Smooth muscle cell (in vitro differentiated cells): Measurements from ENCODE around the gene INO80E. TPM values are rescaled to one million over a fixed set of nuclear protein-coding genes. Genes with fewer than 3 reads are reported as not detected.

Source experiments
- DNase-seq: peaks from one replicate; lab custom pipeline; 2025; ENCODE audit not compliant: unreplicated experiment; lab: John Stamatoyannopoulos, UW
- H2AFZ ChIP-seq: fragments of 200-600 bp; sonication (generic); 2 replicates; pipeline ENCODE4 v1.6.0; 2016; ENCODE audit warnings: antibody characterized with exemption, low read depth, mild to moderate bottlenecking
- H3F3A ChIP-seq: fragments of 200-600 bp; sonication (generic); 2 replicates; pipeline ENCODE4 v1.6.0; 2017; ENCODE audit warnings: antibody characterized with exemption, low read depth
- H3K27ac ChIP-seq: fragments of 200-600 bp; sonication (generic); 2 replicates; pipeline ENCODE4 v1.5.1; 2016; ENCODE audit warnings: low read depth, mild to moderate bottlenecking
- H3K27me3 ChIP-seq: fragments of 200-600 bp; sonication (generic); 2 replicates; pipeline ENCODE4 v1.6.1; 2016; ENCODE audit warnings: low read depth, mild to moderate bottlenecking
- H3K36me3 ChIP-seq: fragments of 200-600 bp; sonication (generic); 2 replicates; pipeline ENCODE4 v1.5.1; 2016; ENCODE audit warnings: low read depth
- H3K4me1 ChIP-seq: fragments of 200-600 bp; sonication (generic); 2 replicates; pipeline ENCODE4 v1.5.1; 2016; ENCODE audit warnings: low read depth
- H3K4me2 ChIP-seq: fragments of 200-600 bp; sonication (generic); 2 replicates; pipeline ENCODE4 v1.6.0; 2016; ENCODE audit warnings: mild to moderate bottlenecking
- H3K4me3 ChIP-seq: fragments of 200-600 bp; sonication (generic); 2 replicates; pipeline ENCODE4 v1.5.1; 2016; ENCODE audit warnings: mild to moderate bottlenecking
- H3K79me2 ChIP-seq: fragments of 200-600 bp; sonication (generic); 2 replicates; pipeline ENCODE4 v1.6.0; 2016; ENCODE audit warnings: low read depth, mild to moderate bottlenecking
- H3K9ac ChIP-seq: fragments of 200-600 bp; sonication (generic); 2 replicates; pipeline ENCODE4 v1.6.0; 2016; ENCODE audit warnings: low read depth
- H3K9me3 ChIP-seq: fragments of 200-600 bp; sonication (generic); replicated peaks from 2 replicates; pipeline ENCODE4 v1.5.1; 2016; ENCODE audit warnings: low read depth
- H4K20me1 ChIP-seq: fragments of 200-600 bp; sonication (generic); 2 replicates; pipeline ENCODE4 v1.6.0; 2016; ENCODE audit warnings: low read depth
- WGBS: methylation state at CpG from one replicate; pipeline ENCODE4 v1.1.7; 2016; ENCODE audit warnings: low lambda C conversion rate; 5-methylcytosine and 5-hydroxymethylcytosine counted together
- polyA plus RNA-seq: library from polyadenylated mRNA; unstranded; fragments of >200 nt; fragmentation: Nextera tagmentation; extraction: Ambion mirVana; gene quantifications from 2 replicates; pipeline ENCODE4 v1.2.1, GENCODE V29; 2016
- total RNA-seq: library from RNA; depleted of rRNA; stranded (reverse); fragments of >200 nt; gene quantifications from 2 replicates; pipeline ENCODE4 v1.2.3, GENCODE V29; 2014
- TF ChIP-seq, protein P1 (sequence below): fragments of 200-600 bp; sonication (generic); IDR thresholded peaks from 2 replicates; pipeline ENCODE4 v1.5.1; 2017; ENCODE audit warnings: borderline replicate concordance, mild to moderate bottlenecking, antibody characterized with exemption; ENCODE audit not compliant: insufficient read depth, poor library complexity, severe bottlenecking

INO80E gene
- total and polyA plus RNA-seq, 2 experiments from 2014 or later, result 17.7 to 181 TPM

DNA sequence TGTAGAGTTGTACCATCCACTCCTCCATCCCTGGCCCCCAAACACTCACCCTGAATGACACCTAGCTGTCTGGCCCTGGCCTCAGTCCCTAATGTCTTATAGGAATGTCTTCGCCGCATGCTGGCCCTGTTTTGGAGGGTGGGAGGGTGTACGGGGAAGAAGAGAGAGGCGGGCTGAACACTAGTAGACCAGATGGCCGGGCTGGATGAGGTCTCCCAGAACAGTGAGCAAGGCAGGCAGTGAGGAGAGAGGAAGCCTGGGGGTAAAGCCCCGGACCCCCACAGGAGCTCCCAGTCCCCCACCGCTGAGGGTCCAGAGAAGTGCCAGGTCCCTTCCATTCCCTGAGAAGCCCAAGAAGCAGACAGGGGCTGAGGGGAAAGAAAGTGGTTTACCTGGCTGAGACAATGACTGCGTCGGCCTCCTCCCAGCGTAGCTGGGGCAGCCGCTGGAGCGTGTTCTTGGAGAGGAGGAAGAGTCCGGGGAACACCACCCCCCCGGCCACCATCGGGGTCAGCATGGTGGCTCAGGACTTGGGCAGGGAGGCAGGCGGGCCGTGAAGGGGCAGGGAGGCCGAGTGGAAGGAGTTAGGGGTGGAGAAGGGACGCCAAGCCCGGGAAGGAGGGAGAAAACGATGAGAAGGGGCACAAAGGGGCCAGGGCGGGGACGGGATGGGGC, 34.1 kb downstream of the INO80E start:
- peaks cover 50% of the 10 kb centered on the region for H3K27me3 ChIP-seq
- no peak for DNase-seq
- no peaks in the 10 kb centered on the region for H3F3A ChIP-seq
- no peak overlapping the region for H3K4me3 ChIP-seq
- H2AFZ ChIP-seq, result no peak overlapping the region
- WGBS, result 29% methylated on average over 17 of the region's 23 CpGs
- no peak overlapping the region for H3K4me2 ChIP-seq
- H4K20me1 ChIP-seq, result no peaks in the 10 kb centered on the region
- no peak overlapping the region for H3K27ac ChIP-seq
- no peaks in the 10 kb centered on the region for H3K9me3 ChIP-seq
- TF ChIP-seq, protein P1, sequence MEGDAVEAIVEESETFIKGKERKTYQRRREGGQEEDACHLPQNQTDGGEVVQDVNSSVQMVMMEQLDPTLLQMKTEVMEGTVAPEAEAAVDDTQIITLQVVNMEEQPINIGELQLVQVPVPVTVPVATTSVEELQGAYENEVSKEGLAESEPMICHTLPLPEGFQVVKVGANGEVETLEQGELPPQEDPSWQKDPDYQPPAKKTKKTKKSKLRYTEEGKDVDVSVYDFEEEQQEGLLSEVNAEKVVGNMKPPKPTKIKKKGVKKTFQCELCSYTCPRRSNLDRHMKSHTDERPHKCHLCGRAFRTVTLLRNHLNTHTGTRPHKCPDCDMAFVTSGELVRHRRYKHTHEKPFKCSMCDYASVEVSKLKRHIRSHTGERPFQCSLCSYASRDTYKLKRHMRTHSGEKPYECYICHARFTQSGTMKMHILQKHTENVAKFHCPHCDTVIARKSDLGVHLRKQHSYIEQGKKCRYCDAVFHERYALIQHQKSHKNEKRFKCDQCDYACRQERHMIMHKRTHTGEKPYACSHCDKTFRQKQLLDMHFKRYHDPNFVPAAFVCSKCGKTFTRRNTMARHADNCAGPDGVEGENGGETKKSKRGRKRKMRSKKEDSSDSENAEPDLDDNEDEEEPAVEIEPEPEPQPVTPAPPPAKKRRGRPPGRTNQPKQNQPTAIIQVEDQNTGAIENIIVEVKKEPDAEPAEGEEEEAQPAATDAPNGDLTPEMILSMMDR, result no peak
- H3K79me2 ChIP-seq, result no peaks in the 10 kb centered on the region
- no peaks in the 10 kb centered on the region for H3K36me3 ChIP-seq
- H3K9ac ChIP-seq, result no peak overlapping the region
- peaks cover 3% of the 10 kb centered on the region for H3K4me1 ChIP-seq

DNA sequence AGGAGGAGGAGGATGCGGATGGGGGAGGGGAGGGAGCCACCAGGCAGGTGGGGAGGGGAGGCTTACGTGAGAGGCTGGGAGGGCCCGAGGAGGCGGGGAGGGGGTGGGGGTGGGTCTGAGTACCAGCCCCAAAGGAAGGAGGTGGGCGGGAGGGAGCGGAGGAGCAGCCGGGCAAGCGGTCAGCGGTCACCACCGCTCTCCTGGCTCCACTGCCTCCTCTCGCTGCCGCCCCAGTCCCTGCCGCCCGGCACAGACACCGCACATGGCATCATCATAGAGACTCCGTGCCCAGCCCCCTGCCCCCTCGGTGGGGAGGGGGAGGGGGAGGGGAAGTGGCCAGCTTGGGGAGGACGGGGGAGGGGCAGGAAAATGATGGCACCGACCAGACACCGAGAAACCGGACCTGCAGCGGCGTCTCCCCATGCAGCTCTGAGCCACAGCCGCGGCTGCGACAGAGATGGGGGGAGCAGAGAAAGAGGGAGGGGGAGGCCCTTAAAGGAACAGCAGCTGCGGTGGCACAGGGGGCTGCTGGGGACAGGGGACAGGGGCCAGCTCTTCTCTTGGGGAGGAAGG, 34.9 kb downstream of the INO80E start, which contains the start of gene TLCD3B:
TLCD3B (minus strand) TSS at position 431 of the 573 bp plus-strand sequence. CDS start 744 bp downstream, outside the sequence.
- Histone ChIP-seq H3F3A (no peaks in the 10 kb centered on the region), H3K36me3 (no peaks in the 10 kb centered on the region), H3K4me1 (peaks cover 3% of the 10 kb centered on the region), H4K20me1 (no peaks in the 10 kb centered on the region), H3K27me3 (peaks cover 53% of the 10 kb centered on the region), H3K9me3 (no peaks in the 10 kb centered on the region), H3K27ac (no peak within 1 kb of the TSS), H3K4me3 (peak within 1 kb of the TSS; percentile 40), H2AFZ (no peak within 1 kb of the TSS), H3K9ac (no peak within 1 kb of the TSS), H3K79me2 (no peaks in the 10 kb centered on the region), H3K4me2 (peak within 1 kb of the TSS; percentile 82)
- TF ChIP-seq, protein P1, result no peak
- WGBS, result 1% methylated on average over 8 of the region's 27 CpGs
- DNase-seq, result no peak

DNA sequence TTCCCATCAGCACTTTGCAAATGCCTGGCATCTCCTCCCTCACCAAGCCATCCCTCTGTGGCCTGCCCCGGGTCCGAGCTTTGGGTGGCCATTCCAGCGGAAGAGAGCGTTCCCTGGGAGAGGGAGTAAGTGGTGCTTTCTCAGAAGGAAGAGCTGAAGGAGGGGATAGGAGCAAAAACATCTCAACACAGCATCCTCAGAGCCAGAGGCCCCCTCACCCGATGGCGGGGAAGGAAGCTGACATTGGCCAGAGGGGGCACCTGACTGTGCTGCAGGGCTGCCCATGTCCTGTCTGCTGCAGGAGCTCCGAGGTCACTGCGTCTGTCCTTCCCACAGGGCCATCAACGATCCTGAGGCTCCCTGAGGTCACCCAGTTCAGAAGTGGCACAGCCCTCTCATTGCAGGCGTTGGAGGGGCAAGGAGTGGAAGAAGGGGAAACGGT, 35.5 kb downstream of the INO80E start:
- peak overlapping the region; percentile 40 for H3K4me3 ChIP-seq

More for the DNA sequence above, 35.5 kb downstream of the INO80E start:
- Histone ChIP-seq H3K27me3 (peaks cover 53% of the 10 kb centered on the region), H3K79me2 (no peaks in the 10 kb centered on the region), H3K4me2 (peak overlapping the region; percentile 82), H3K36me3 (no peaks in the 10 kb centered on the region), H3K9me3 (no peaks in the 10 kb centered on the region), H4K20me1 (no peaks in the 10 kb centered on the region), H3K9ac (no peak overlapping the region), H3K4me1 (peaks cover 3% of the 10 kb centered on the region), H3F3A (no peaks in the 10 kb centered on the region), H3K27ac (no peak overlapping the region), H2AFZ (no peak overlapping the region)
- DNase-seq, result no peak
- WGBS, result 45% methylated on average over 11 of the region's 11 CpGs
- TF ChIP-seq, protein P1, result no peak
